SH-SY5Y (cell line): Measurements from ENCODE around the gene SNX3.

Experiments
- GATA2 ChIP-seq: IDR thresholded peaks from 2 replicates; pipeline ENCODE4 v1.6.1; 2011; ENCODE audit warnings: mild to moderate bottlenecking, low read depth, low read length
- GATA3 ChIP-seq: IDR thresholded peaks from 2 replicates; pipeline ENCODE4 v1.6.1; 2011; ENCODE audit warnings: low read depth, mild to moderate bottlenecking, low read length, moderate library complexity

- no peak for TF ChIP-seq GATA3
- TF ChIP-seq GATA2, result no peak
These were observed 49.2 kb downstream of the SNX3 start for GRCh38 chr6:108211671-108212070.
